ENCODE measurements around the gene PIP5KL1.

PIP5KL1 gene

DNA sequence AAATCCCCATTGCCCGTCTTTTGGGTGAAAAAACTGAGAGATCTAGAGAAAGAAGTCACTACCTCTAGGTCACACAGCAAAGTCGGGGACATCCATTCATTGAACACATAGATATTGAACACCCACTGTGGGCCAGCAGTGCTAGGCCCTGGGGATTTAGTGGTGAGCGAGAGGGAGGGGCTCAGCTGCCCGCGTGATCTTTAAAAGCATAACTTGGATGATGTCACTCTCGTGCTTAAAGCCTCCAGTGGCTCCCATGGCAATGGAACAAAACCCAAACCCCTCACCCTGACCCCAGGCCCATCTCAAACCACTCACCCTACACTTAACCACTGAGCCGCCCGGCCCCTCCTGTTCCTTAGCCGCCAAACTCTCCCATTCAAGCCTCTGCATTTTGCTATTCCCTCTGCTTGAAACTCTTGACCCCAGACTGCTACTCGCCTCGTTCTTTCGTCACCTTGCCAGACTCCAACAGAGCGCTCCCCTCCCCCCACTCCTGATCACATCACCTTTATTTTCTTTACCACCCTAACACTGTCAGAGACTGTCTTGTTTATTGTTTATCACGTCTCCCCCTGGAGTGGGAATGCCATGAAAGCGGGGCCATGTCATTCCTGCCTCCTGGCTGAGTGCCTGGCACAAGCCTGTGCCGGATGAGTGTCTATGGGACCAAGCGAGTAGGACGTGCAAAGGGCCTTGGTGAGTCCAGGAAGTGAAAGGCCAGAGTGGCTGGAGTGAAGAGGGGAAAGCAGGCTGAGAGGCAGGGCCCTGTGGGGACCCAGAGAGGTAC is 710 bp upstream of the PIP5KL1 start:
- FAIRE-seq: no peak

- no peak for FAIRE-seq
Measured at GRCh38 chr9:127929625-127929979, 975 bp downstream of the PIP5KL1 start.

DNA sequence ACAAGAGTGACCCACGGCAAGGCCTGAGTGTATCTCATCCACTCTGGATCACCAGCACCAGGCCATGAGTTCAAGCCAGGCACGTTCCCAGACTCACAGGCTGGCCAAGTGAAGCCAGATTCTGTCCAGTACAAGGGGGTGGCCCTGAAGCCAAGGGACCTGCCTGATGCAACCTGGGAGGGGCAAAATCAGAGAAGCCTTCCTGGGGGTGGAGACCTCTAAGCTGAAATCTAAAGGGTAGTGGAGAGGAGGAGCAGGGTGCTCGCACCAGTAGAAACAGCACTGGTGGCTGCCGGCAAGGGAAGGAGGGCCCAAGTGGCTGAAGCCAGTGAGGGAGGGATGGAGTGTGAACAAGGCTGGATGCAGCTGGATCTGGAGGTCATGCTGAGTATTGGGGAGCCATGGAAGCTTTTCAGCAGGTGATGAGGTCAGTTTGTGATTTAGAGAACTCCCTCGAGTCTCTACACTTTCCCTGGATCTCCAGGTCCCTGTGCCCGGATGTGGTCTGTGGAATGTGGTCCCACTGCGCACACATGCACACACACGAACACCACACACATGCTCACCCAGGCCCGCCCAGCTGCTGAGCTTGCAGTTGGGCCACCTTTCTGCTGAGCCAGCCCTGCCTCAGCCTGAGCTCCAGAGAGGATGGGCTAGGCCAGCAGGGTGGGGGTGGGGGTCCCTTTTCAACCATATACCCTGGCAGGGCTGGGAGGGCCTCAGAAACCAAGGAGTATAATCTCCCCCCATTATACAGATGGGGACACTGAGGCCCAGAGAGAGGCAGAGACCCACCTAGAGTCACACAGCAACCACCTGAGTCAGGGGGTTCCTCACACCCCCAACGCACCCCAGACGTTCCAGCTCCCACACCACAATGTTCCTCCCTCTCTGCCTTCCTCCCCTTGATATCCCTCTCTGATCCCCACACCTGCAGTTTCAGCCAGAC is 1.6 kb downstream of the PIP5KL1 start:
- no peak for FAIRE-seq

DNA sequence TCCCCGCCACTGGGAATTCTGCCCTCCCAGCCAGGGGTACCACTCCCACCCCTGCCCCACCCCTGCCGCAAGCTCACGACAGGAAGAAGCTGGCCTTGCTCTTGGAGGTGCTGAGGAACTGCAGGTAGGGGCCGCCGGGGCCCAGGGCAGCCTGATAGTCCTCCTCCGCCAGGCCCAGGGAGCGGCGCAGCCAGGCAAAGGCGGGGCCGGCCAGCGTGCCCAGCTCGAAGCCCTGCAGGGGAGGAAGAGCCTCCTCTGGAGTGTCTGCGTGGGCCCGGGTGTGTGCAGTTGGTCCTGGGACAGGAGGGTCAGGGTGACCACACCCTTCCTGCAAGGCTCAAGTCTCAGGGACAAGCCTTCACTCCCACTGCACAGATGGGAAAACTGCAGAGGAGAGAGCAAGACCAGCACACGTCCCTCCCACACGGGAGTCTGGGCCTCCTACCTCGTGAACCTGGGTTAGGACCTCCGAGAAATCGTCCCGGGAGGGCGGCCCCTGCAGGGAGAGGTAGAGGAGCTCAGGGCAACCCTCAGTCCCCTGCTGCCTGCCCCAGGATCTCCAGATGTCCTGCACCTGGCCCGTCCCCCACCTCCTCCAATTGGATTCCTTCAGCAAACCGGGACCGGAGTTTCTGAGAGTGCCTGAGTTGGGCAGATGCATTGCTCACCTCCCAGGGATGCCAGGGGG is 2.4 kb downstream of the PIP5KL1 start:
- no peak for FAIRE-seq

DNA sequence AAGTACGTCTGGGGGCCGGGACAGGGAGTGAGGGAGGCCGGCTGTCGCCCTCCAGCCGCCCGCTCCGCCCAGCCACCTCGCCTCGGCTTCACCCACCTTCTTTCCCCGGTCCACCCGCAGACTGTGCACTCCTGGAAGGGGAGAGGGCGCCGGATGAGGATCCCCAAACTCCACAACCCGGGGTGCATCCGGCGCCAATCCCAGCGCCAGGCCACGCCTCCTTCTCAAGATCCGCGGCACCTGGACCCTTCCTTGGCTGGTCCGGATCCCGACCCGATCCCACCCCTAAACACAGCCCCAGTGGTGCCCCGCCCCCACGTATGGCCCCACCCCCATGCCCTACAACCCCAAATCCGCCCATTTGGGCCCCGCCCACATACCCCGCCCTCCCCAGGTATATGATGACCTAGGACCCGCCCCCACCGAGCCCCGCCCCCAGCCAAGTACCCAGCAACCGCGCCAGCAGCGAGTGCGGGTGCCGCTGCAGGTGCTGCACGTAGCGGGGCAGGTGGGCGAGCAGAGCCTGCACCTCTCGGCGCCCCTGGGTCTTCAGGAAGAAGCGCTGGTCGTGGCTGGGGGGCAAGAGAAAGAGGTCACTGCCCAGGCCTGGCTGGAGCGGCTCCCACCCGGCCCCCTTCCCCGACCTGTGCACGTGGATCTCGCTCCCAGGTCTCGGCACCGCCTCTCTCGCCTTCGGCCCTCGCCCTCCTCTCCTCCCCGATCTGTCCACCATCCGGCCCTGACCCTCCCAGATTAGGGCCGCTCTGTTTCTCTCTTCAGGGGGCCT is 3.2 kb downstream of the PIP5KL1 start:
- no peak for FAIRE-seq

DNA sequence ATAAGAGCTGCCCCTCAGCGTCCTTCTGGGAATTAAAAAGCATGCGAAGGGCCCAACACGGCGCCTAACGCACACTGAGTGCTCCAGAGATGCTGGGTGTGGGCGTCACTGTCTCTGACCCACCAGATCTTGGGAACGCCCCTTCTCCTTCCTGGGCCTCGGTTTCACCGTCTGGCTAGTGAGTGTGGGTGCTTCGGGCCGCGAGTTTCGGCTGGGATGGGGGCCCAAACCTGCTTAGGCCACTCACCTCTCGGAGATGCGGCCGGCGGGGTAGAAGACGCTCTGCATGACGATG is 3.7 kb downstream of the PIP5KL1 start:
- no peak for FAIRE-seq

GRCh38 chr9:127925959-127926905 is 4.3 kb downstream of the PIP5KL1 start:
- no peak for FAIRE-seq

DNA sequence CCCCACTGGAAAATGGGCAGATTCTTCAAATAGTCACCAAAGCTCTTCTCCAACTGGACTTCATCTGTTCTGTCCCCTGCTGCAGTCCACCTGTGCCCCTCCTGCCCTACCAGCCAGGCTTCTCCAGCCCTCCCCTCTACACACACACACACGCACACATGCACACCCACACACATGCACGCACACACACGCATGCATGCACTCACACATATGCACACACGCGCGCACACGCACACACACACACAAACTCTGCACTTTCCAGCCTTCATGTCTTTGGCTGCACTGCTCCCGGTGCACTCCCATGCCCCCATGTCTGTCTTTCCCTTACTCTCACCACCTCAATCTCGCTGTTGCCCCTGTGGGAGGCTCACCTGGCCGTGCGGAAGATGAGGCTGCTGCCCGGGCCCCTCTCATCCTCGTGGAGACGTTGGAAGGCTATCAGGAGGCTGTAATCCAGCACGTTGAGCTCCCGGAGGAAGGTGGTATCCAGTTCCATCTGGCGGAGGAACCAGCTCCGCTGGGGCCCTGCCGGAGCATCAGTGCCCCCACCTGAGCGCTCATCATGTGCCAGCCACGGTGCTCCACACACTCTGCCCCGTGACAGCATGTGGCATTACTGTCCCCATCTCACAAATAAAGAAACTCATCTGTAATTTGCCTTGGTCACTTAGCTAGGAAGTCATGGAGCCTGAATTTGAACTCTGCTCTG is 5.7 kb downstream of the PIP5KL1 start:
- FAIRE-seq: no peak

GRCh38 chr9:127923771-127924170 is 6.8 kb downstream of the PIP5KL1 start:
- FAIRE-seq: no peak

DNA sequence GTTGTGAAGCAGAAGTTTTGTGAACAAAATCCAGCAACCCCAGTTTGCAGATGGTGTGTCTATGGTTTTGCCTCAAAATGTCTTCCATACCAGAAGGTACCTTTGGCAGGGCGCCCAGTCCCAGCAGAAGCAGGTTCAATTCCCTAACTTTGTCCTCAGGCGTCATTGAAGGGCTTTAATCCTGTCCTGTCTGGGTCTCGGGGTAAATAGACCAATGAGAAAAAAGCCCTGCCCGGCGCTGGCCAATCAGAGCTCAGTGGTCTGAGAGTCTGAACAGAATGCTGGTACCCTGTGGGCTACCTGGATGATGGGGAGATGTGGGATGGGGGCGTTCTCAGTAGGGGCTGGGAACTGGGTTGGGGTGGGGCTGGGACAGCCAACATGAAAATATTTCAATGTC is 7.5 kb downstream of the PIP5KL1 start:
- FAIRE-seq: no peak

- FAIRE-seq: no peak
Measured at GRCh38 chr9:127921557-127922120, 8.9 kb downstream of the PIP5KL1 start.

DNA sequence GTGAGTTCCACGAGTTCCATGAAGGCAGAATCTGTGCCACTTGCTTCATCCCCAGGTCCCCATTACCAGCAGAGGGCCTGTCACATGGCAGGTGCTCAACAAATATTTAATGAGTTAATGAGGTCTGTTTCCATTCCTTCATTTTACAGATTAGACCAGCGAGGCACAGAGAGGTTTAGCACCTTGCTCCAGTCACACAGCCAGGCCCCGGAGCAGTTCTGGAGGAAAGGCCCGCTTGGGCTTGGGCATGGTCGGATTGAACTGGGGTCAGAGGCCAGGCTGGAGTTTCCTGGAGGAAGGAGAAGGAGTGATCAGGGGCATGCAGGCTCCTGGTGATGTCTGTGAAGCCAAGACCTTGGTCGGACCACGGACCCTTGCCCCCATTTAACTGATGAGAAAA is 9.8 kb downstream of the PIP5KL1 start:
- FAIRE-seq: no peak

GRCh38 chr9:127919253-127919815 is 11.2 kb downstream of the PIP5KL1 start:
- no peak for FAIRE-seq

DNA sequence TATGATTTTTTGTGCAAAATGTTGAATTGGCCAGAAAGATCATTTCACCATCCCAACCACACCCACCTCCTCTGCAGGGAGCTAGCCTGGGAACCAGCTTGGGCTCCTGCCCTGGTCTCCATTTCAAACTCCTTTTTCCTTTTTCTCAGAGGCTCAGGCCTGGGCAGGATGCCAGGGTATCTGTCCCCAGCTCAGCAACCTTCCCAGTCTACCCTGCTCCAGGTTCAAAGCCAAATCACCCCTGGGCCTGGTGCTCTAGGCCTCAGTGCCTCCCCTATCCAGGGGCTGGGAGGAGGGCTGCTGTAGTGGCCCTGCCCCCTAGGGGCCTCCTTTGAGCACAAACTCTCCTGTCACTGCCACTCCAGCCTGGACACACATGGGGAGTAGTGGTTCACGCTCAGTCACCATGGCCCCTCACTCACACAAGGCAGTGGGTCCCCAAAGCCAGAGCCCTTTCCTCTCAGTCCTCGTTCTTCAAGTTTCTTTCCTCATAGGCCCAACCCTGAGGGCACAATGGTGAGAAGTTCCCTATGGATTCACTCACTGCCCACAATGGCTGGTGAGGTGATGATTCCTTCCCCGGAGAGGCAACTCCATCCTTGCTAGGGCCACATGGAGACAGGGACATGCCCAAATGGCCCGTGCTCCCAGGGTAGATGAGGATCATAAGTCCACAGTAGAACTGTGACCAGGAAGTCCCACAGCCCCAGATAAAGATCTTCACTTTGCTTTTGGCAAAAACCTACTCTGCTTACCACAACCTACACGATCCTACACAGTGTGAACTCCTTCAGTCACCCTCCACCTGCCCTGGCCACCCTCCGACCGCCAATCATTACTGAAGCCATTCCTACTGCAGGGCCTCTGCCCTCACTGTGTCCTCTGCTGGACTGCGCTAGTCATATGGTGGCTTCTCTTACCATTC is 12.1 kb downstream of the PIP5KL1 start:
- no peak for FAIRE-seq

GRCh38 chr9:127917603-127918002 is 13.0 kb downstream of the PIP5KL1 start:
- no peak for FAIRE-seq

DNA sequence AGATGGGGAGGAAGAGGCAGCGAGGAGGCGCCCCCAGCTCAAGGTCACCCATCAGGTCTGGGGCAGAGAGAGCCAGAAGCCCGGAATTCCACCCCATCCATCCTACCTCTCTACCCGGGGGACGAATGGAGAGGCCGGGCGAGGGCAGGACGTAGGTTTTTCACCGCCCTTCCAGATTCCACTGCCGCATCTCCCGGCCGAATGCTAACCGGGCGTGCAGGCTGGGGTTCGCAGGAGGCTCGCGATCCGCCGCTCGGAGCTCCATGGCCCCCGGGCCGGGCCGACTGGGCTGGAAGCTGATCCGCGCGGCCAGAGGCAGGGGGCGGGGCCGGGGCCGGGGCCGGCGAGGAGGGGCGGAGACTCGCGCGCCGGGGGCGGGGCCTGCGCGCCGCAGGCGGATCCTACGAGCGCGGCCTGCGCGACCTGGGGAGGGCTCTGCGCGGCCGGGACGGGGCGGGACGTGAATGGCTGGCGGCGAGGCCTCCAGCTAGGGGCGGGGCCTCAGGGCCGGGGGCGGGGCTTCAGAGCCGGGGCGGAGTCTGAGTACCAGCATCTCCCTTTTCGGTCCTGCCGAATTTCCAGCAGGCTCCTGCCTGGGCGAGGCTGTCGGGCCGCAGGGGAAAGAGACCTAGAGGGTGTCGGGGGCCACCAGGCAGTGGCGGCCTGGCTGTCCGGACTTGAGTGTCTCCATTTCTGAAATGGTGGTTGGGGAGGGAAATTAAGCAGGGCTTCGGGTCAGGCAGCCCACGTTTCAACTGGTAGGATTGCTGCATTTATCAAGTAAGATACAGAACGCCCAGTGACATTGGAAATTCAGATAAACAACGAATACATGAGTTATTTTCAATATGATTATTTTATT is 13.6 kb downstream of the PIP5KL1 start, which contains the start of gene ST6GALNAC4:
Gene ST6GALNAC4 (minus strand): TSS at position 322 of the 862 bp plus-strand sequence. CDS start 622 bp downstream, outside the sequence.
- FAIRE-seq: no peak

- FAIRE-seq: no peak
Measured at GRCh38 chr9:127915801-127916719, 14.5 kb downstream of the PIP5KL1 start.

Measured in colon (tissue), 2 donors.